Stimulated activated CD4-positive, alpha-beta T cell treated with anti-CD3 and anti-CD28 coated beads, Interleukin-15, amount 100 ng/mL, for 48 hours (primary cell): ENCODE measurements around the gene AP1AR.
"Not testable (repeated sequence)": the region's sequence is repeated elsewhere in the genome, so short reads cannot be mapped to it uniquely, and the experiment has no call there.

Experiments
- DNase-seq, 2 donors: peaks; one replicate each; pipeline ENCODE4 v3.0.0-alpha.2; 2020; ENCODE audit warnings: low read depth in 2 of 2

The AP1AR gene

GRCh38 chr4:112279025-112279881 lies 47.7 kb downstream of the AP1AR start:
- DNase-seq = no peak

GRCh38 chr4:112279882-112280315 lies 48.3 kb downstream of the AP1AR start:
- no peak for DNase-seq

- DNase-seq = no peak
Measured at GRCh38 chr4:112280386-112281056, 48.9 kb downstream of the AP1AR start.

- DNase-seq = not testable (repeated sequence)
Measured at GRCh38 chr4:112281895-112282398, 50.4 kb downstream of the AP1AR start.

- no peak for DNase-seq
Measured at GRCh38 chr4:112282860-112283667, 51.5 kb downstream of the AP1AR start.

- DNase-seq = no peak
Measured at GRCh38 chr4:112284166-112284565, 52.6 kb downstream of the AP1AR start.

- no peak for DNase-seq
Measured at GRCh38 chr4:112284662-112285411, 53.2 kb downstream of the AP1AR start.

GRCh38 chr4:112287258-112287989 lies 55.8 kb downstream of the AP1AR start:
- DNase-seq = no peak

- DNase-seq = no peak
Measured at GRCh38 chr4:112288455-112288854, 56.9 kb downstream of the AP1AR start.

- DNase-seq = no peak
Measured at GRCh38 chr4:112289407-112290253, 58.0 kb downstream of the AP1AR start.

GRCh38 chr4:112290341-112290740 lies 58.8 kb downstream of the AP1AR start:
- DNase-seq = no peak

GRCh38 chr4:112296949-112297880 lies 65.6 kb downstream of the AP1AR start, which contains the start of gene ALPK1:
Gene ALPK1, plus strand, starts transcription at chr4:112297369.
- no peak for DNase-seq

- DNase-seq = no peak
Measured at GRCh38 chr4:112299721-112300120, 68.1 kb downstream of the AP1AR start.

- no peak for DNase-seq
Measured at GRCh38 chr4:112302320-112303274, 71.0 kb downstream of the AP1AR start.

- not testable (repeated sequence) for DNase-seq
Measured at GRCh38 chr4:112305477-112305876, 73.9 kb downstream of the AP1AR start.

GRCh38 chr4:112309263-112309791 lies 77.7 kb downstream of the AP1AR start:
- not testable (repeated sequence) for DNase-seq

GRCh38 chr4:112311516-112311915 lies 79.9 kb downstream of the AP1AR start:
- no peak for DNase-seq
